ENCODE measurements around the gene ZBTB4. TPM values are rescaled to one million over a fixed set of nuclear protein-coding genes. Genes with fewer than 3 reads are reported as not detected.

ZBTB4 gene
- total and polyA plus RNA-seq, 9 of the 15 experiments (the other 6 are each of a cell fraction or from before 2014, with no cell fraction given), result 0.92 to 6.9 (median 3.3) TPM

GRCh38 chr17:7477392-7478275 lies 1.8 kb downstream of the ZBTB4 start (continued):
- TF ChIP-seq ETV6 (IDR thresholded peaks at IDR 0.05; ENCODE audit: borderline replicate concordance in 1 of 2, low read depth in 2 of 2, low read length in 1 of 2) (no peak), ETV6 (CRISPR knock-in tag; IDR thresholded peaks at IDR 0.05; ENCODE audit: borderline replicate concordance) (no peak), ERF (CRISPR knock-in tag; IDR thresholded peaks at IDR 0.05) (no peak), HDAC1 (IDR thresholded peaks at IDR 0.05) (peak in 1 of 2 experiments; percentile 34; a peak in 1 of 4 replicates), KDM5B (IDR thresholded peaks at IDR 0.05; ENCODE audit: insufficient replicate concordance, low read depth, low read length) (peak; percentile 12), MYC (IDR thresholded peaks at IDR 0.05; ENCODE audit: low read depth, low read length) (no peak), MYC (CRISPR knock-in tag; IDR thresholded peaks at IDR 0.05; ENCODE audit: borderline replicate concordance, low read depth) (no peak), ZNF76 (CRISPR knock-in tag; IDR thresholded peaks at IDR 0.05; ENCODE audit: borderline replicate concordance) (no peak), ZNF41 (CRISPR knock-in tag; conservative IDR thresholded peaks at IDR 0.05) (no peak), POLR2H (tag; IDR thresholded peaks at IDR 0.05; ENCODE audit: low read depth) (no peak), CREM (IDR thresholded peaks at IDR 0.05; ENCODE audit: low read depth) (peak; percentile 33; the same call in 1 of the 2 replicates), ZNF263 (CRISPR knock-in tag; IDR thresholded peaks at IDR 0.05; ENCODE audit: borderline replicate concordance) (no peak), MAX (CRISPR knock-in tag; IDR thresholded peaks at IDR 0.05) (peak; percentile 44; the same call in 1 of the 2 replicates), SMAD3 (CRISPR knock-in tag; conservative IDR thresholded peaks at IDR 0.05) (no peak), ZNF561 (CRISPR knock-in tag; conservative IDR thresholded peaks at IDR 0.05) (no peak), HNRNPK (IDR thresholded peaks at IDR 0.05; ENCODE audit: low read depth, low read length, poor library complexity, severe bottlenecking) (no peak), ZKSCAN3 (CRISPR knock-in tag; IDR thresholded peaks at IDR 0.05) (no peak), ZNF780A (CRISPR knock-in tag; IDR thresholded peaks at IDR 0.05) (no peak), NR2C1 (IDR thresholded peaks at IDR 0.05) (no peak), NR2C1 (tag; IDR thresholded peaks at IDR 0.05) (no peak), HDAC6 (IDR thresholded peaks at IDR 0.05; ENCODE audit: low read depth, low read length) (no peak), PTTG1 (tag; IDR thresholded peaks at IDR 0.05; ENCODE audit: low read depth) (no peak), POLR2AphosphoS5 (IDR thresholded peaks at IDR 0.05; ENCODE audit: control insufficient read depth, insufficient read depth, low read depth, low read length) (no peak), ZFX (CRISPR knock-in tag; IDR thresholded peaks at IDR 0.05) (peak; percentile 39; the same call in 1 of the 2 replicates), CHD2 (IDR thresholded peaks at IDR 0.05; ENCODE audit: low read depth, low read length) (no peak)
- TF ChIP-seq, protein P1, sequence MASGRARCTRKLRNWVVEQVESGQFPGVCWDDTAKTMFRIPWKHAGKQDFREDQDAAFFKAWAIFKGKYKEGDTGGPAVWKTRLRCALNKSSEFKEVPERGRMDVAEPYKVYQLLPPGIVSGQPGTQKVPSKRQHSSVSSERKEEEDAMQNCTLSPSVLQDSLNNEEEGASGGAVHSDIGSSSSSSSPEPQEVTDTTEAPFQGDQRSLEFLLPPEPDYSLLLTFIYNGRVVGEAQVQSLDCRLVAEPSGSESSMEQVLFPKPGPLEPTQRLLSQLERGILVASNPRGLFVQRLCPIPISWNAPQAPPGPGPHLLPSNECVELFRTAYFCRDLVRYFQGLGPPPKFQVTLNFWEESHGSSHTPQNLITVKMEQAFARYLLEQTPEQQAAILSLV (tag; IDR thresholded peaks at IDR 0.05), result no peak
- TF ChIP-seq, protein P2, sequence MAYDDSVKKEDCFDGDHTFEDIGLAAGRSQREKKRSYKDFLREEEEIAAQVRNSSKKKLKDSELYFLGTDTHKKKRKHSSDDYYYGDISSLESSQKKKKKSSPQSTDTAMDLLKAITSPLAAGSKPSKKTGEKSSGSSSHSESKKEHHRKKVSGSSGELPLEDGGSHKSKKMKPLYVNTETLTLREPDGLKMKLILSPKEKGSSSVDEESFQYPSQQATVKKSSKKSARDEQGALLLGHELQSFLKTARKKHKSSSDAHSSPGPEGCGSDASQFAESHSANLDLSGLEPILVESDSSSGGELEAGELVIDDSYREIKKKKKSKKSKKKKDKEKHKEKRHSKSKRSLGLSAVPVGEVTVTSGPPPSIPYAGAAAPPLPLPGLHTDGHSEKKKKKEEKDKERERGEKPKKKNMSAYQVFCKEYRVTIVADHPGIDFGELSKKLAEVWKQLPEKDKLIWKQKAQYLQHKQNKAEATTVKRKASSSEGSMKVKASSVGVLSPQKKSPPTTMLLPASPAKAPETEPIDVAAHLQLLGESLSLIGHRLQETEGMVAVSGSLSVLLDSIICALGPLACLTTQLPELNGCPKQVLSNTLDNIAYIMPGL (CRISPR knock-in tag; IDR thresholded peaks at IDR 0.05), result no peak
